ENCODE measurements around the gene PTPRT. TPM values are rescaled to one million over a fixed set of nuclear protein-coding genes. Genes with fewer than 3 reads are reported as not detected.

PTPRT gene
- total RNA-seq, 1 experiment from 2014 or later, result not detected

- intact Hi-C loops (cut with micrococcal nuclease), result no loop called here
- POLR2A ChIA-PET (ENCODE audit: unreplicated experiment), result no interaction called here
- no TSS peak for BruUV-seq (replicated peaks)
These were observed 713.9 kb downstream of the PTPRT start for GRCh38 chr20:42475773-42476172.

GRCh38 chr20:42474646-42475045 is 715.1 kb downstream of the PTPRT start:
- Histone ChIP-seq H3K9me3 (ENCODE audit: low read length) (peaks cover 36% of the 10 kb centered on the region), H3K4me2 (ENCODE audit: low read length) (no peak overlapping the region), H3K79me2 (ENCODE audit: low read length) (no peaks in the 10 kb centered on the region), H3K4me3 (ENCODE audit: low read length) (no peak overlapping the region), H3K27ac (ENCODE audit: low read length) (no peak overlapping the region), H3K9me2 (replicated peaks; ENCODE audit: low read length) (no peaks in the 10 kb centered on the region), H3K36me3 (ENCODE audit: low read depth, low read length) (no peaks in the 10 kb centered on the region), H2AFZ (ENCODE audit: low read length) (no peak overlapping the region), H3F3A (ENCODE audit: low read length, unreplicated experiment) (no peaks in the 10 kb centered on the region), H4K20me1 (ENCODE audit: low read length) (no peaks in the 10 kb centered on the region), H3K4me1 (ENCODE audit: insufficient read depth, low read length) (no peaks in the 10 kb centered on the region), H3K27me3 (ENCODE audit: low read length) (no peaks in the 10 kb centered on the region), H3K9ac (ENCODE audit: low read length) (no peak overlapping the region)
- ATAC-seq (no peak), DNase-seq (no peak)
- CTCF ChIA-PET, result no interaction called here
- POLR2A ChIA-PET (ENCODE audit: unreplicated experiment), result no interaction called here
- intact Hi-C loops (cut with micrococcal nuclease), result no loop called here
- TF ChIP-seq EZH2 (IDR thresholded peaks at IDR 0.05; ENCODE audit: low read length, unreplicated experiment), result no peak
- TF ChIP-seq CTCF (conservative IDR thresholded peaks at IDR 0.05; ENCODE audit: low read depth, low read length), result no peak
- TF ChIP-seq EZH2phosphoT487 (IDR thresholded peaks at IDR 0.05; ENCODE audit: borderline replicate concordance, low read length), result no peak
- no TSS peak for BruUV-seq (replicated peaks)

More at GRCh38 chr20:42475773-42476172, 713.9 kb downstream of the PTPRT start:
- no peaks in the 10 kb centered on the region for H3F3A ChIP-seq (ENCODE audit: low read length, unreplicated experiment)
- no peak overlapping the region for H3K4me2 ChIP-seq (ENCODE audit: low read length)
- no peaks in the 10 kb centered on the region for H4K20me1 ChIP-seq (ENCODE audit: low read length)
- no peak for ATAC-seq
- DNase-seq, result no peak
- no peaks in the 10 kb centered on the region for H3K36me3 ChIP-seq (ENCODE audit: low read depth, low read length)
- no peaks in the 10 kb centered on the region for H3K4me1 ChIP-seq (ENCODE audit: insufficient read depth, low read length)
- H3K4me3 ChIP-seq (ENCODE audit: low read length), result no peak overlapping the region
- H3K27ac ChIP-seq (ENCODE audit: low read length), result no peak overlapping the region
- TF ChIP-seq EZH2 (IDR thresholded peaks at IDR 0.05; ENCODE audit: low read length, unreplicated experiment), result no peak
- no peak for TF ChIP-seq CTCF (conservative IDR thresholded peaks at IDR 0.05; ENCODE audit: low read depth, low read length)
- no peak for TF ChIP-seq EZH2phosphoT487 (IDR thresholded peaks at IDR 0.05; ENCODE audit: borderline replicate concordance, low read length)
- H3K9ac ChIP-seq (ENCODE audit: low read length), result no peak overlapping the region
- no peaks in the 10 kb centered on the region for H3K9me2 ChIP-seq (replicated peaks; ENCODE audit: low read length)
- no peaks in the 10 kb centered on the region for H3K27me3 ChIP-seq (ENCODE audit: low read length)
- no peak overlapping the region for H2AFZ ChIP-seq (ENCODE audit: low read length)
- peaks cover 34% of the 10 kb centered on the region for H3K9me3 ChIP-seq (ENCODE audit: low read length)
- H3K79me2 ChIP-seq (ENCODE audit: low read length), result no peaks in the 10 kb centered on the region
- CTCF ChIA-PET, result no interaction called here

- Histone ChIP-seq H2AFZ (ENCODE audit: low read length) (no peak overlapping the region), H4K20me1 (ENCODE audit: low read length) (no peaks in the 10 kb centered on the region), H3K9me2 (replicated peaks; ENCODE audit: low read length) (no peaks in the 10 kb centered on the region), H3K79me2 (ENCODE audit: low read length) (no peaks in the 10 kb centered on the region), H3K4me1 (ENCODE audit: insufficient read depth, low read length) (no peaks in the 10 kb centered on the region), H3K9me3 (ENCODE audit: low read length) (peaks cover 31% of the 10 kb centered on the region), H3K27ac (ENCODE audit: low read length) (no peak overlapping the region), H3F3A (ENCODE audit: low read length, unreplicated experiment) (no peaks in the 10 kb centered on the region), H3K4me3 (ENCODE audit: low read length) (no peak overlapping the region), H3K9ac (ENCODE audit: low read length) (no peak overlapping the region), H3K36me3 (ENCODE audit: low read depth, low read length) (no peaks in the 10 kb centered on the region), H3K4me2 (ENCODE audit: low read length) (no peak overlapping the region), H3K27me3 (ENCODE audit: low read length) (no peaks in the 10 kb centered on the region)
- ATAC-seq (no peak), DNase-seq (no peak)
- intact Hi-C loops (cut with micrococcal nuclease), result no loop called here
- ChIA-PET POLR2A (ENCODE audit: unreplicated experiment) (no interaction called here), CTCF (no interaction called here)
- TF ChIP-seq EZH2phosphoT487 (IDR thresholded peaks at IDR 0.05; ENCODE audit: borderline replicate concordance, low read length) (no peak), EZH2 (IDR thresholded peaks at IDR 0.05; ENCODE audit: low read length, unreplicated experiment) (no peak), CTCF (conservative IDR thresholded peaks at IDR 0.05; ENCODE audit: low read depth, low read length) (no peak)
- no TSS peak for BruUV-seq (replicated peaks)
These were observed 717.5 kb downstream of the PTPRT start for GRCh38 chr20:42472198-42472597.

Data from PC-3 (cell line).